Stimulated activated CD4-positive, alpha-beta T cell treated with anti-CD3 and anti-CD28 coated beads, Interleukin-1b, Interleukin-23, amount 100 ng/mL, for 48 hours (primary cell): ENCODE data around the gene GP1BB.
"Not testable (repeated sequence)": the region's sequence is repeated elsewhere in the genome, so short reads cannot be mapped to it uniquely, and the experiment has no call there.

Source experiments
- DNase-seq: peaks from one replicate; pipeline ENCODE4 v3.0.0-alpha.2; 2020

The GP1BB gene

DNA sequence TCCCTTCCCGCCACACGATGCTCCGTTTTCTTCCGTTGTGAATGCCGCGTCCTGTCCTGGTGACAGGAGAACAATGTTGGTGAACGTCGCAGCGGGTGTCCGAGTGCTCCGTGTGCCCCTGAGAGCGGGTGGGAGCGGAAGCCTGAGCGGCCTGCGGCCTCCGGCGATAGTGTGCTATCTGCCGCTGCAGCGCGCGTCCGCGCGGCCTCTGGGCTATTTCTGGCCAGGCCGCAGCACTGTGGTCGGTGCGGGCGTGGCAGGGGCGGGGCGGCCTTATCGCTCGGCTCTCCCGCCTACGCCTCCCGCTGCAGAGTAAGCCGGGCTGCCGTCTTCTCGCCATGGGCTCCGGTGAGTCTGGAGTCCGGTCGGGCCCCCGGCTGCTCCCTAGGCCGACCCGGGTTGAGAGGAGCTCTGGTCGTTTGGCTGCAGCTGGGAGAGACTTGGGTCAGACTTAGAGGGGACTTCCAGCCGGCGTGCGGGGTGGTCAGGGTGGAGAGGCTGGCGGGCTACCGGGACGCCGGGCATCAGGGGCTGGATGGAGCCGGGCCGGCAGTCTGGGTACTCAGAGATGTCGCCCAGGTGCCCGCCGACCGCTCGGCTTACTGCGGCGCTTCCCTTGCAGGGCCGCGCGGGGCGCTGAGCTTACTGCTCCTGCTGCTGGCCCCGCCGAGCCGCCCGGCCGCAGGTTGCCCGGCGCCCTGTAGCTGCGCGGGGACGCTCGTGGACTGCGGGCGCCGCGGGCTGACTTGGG lies at the start of gene GP1BB:
Gene GP1BB, plus strand, starts transcription at position 308 of the 751 bp plus-strand sequence. Its CDS starts 31 bp downstream, at position 339.
- DNase-seq, result peak; percentile 35

GRCh38 chr22:19673660-19674059 lies 49.7 kb upstream of the GP1BB start:
- DNase-seq, result no peak

DNA sequence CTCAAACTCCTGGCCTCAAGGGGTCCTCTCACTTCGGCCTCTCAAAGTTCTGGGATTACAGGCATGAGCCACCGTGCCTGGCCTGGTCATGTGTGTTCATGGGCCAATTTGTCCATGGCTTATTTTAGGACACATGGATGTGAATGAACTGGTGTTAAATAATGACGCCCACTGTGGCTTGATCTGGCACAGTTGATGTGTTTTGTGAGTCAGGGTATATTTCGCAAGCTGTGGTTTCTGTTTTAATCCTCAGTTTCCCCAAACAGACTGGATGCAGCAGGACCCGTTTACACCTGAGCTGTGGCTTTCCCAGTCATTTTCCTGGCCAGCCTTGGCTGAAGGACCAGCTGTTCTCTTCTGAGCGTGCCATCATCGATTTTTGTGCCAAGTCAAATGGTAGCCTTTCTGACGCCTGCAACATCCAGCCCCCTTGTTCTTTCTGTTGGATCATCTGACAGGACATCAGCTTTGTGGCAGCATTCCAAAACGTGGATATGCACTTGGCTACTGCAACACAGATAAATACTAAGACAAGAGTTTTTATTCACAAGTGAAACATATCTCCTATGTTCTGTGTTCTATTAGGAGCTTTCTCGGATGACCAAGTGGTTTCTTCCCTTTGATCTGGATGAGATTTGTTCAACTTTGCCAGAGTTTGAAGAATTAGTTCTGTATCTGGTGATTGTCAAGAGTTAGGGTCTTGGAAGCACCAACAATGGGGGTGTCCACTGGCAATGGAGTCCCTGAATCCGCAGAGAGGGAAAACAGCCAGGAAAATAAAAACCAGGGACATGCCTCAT lies 49.0 kb upstream of the GP1BB start:
- DNase-seq, result no peak

DNA sequence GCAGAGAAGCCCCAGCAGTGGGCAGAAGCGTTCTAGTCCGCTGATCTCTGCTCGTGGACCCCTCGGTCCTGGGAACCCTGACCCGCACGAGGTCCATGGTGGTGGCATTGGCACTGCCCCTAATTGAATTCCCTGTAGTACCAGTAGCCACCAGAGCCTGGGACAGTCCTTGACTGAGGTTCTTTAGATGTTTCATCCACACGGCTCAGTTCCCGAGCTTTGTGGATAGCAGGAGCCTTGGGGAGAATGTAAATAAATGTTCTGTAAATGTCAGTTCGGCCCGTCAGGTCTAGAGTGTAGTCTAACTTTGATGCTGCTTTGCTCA lies 48.4 kb upstream of the GP1BB start:
- no peak for DNase-seq

GRCh38 chr22:19675428-19675827 lies 47.9 kb upstream of the GP1BB start:
- no peak for DNase-seq

DNA sequence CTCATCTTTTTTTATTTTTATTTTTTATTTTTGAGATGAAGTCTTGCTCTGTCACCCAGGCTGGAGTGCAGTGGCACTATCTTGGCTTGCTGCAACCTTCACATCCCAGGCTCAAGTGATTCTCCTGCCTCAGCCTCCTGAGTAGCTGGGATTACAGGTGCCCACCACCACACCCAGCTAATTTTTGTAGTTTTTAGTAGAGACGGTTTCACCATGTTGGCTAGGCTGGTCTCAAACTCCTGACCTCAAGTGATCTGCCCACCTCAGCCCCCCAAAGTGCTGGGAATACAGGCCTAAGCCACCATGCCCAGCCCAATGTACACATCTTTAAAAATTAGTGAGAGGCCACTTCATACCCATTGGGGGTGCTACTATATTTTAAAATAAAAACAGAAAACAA lies 46.9 kb upstream of the GP1BB start:
- not testable (repeated sequence) for DNase-seq

GRCh38 chr22:19678949-19679521 lies 44.3 kb upstream of the GP1BB start:
- no peak for DNase-seq

GRCh38 chr22:19679522-19680101 lies 43.7 kb upstream of the GP1BB start:
- peak; percentile 14 for DNase-seq

DNA sequence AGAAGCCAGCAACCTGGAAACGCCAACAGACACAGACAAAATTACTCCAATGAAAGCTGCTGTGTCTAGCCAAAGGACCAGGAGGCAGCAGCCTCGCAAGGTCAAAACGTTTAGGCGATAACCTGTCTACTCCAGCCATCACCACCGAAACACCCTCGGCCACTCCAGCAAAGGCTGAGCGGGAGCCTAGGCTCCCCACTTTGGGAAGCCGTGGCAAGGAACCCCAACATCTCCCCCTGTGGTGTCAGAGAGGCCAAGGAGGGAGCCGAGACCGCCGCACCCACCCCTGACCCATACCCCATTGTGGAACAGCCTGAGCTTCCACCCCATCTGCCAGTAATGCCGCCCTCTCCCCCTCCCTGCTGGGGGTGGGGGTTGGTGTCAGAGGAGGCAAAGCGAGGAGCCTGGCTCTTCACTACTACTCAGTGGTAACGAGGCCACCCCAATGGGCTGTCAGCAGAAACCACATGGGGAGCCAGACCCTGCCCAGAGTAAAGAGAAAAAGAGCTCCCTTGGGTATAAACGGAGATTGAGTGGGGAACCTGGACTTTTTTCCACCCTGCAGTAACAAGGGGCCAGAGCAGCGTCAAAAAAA lies 43.0 kb upstream of the GP1BB start:
- DNase-seq, result no peak

GRCh38 chr22:19680911-19681862 lies 42.2 kb upstream of the GP1BB start:
- DNase-seq, result no peak

GRCh38 chr22:19681863-19682245 lies 41.5 kb upstream of the GP1BB start:
- DNase-seq, result no peak

GRCh38 chr22:19686946-19687345 lies 36.4 kb upstream of the GP1BB start:
- DNase-seq, result no peak

DNA sequence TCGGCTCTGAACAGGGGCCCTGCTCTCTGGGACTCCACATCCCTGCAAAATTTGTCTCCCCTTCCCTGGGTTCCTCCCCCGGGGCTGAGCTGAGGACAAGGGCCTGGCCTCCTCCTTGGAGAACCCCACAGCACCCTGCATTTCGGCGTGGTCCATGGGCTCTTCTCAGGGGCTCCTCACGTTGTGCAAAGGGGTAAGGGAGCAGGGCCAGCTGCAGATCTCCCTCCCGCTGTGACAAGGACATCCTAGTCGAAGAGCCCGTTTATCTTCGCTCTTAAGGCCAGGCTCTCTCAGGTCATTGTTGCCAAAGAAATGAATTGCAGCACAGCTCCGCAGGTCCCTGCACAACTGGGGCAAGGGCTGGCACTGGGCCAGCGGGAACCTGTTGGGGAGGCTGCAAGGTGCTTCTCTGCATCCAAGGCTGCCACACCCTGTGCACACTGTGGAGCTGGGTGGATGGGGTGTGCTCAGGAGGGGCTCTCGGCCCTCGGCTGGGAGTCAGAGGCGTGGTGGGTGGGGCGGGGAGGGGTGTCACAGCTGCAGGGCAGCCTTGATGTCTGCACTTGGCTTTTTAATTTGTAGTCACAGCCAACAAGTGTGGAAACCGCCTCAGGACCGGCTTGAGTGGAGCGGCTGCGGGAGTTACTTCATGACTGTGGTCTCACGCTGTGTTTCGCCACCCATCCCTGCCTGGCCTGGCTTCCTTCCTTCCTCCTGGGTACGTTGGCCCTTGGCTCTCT lies 35.6 kb upstream of the GP1BB start:
- DNase-seq, result no peak

GRCh38 chr22:19688301-19689290 lies 34.7 kb upstream of the GP1BB start:
- DNase-seq, result no peak

- no peak for DNase-seq
Measured at GRCh38 chr22:19689408-19689807, 33.9 kb upstream of the GP1BB start.

GRCh38 chr22:19691007-19691720 lies 32.2 kb upstream of the GP1BB start:
- no peak for DNase-seq

GRCh38 chr22:19691721-19692341 lies 31.5 kb upstream of the GP1BB start:
- no peak for DNase-seq

GRCh38 chr22:19693581-19693980 lies 29.8 kb upstream of the GP1BB start:
- DNase-seq, result no peak
